ENCODE results near the gene DDX42. TPM values are rescaled to one million over a fixed set of nuclear protein-coding genes. Genes with fewer than 3 reads are reported as not detected.

The DDX42 gene
- polyA plus RNA-seq, 1 donor from 2014 or later, result 115 TPM

GRCh38 chr17:63819585-63820537 lies 45.9 kb downstream of the DDX42 start:
- H3K27me3 ChIP-seq (ENCODE audit: insufficient read depth, low read depth, low read length), result no peaks in the 10 kb centered on the region
- H3K9me3 ChIP-seq (ENCODE audit: low read length), result no peaks in the 10 kb centered on the region
- no peak overlapping the region for H3K9ac ChIP-seq (ENCODE audit: low read length)
- no peaks in the 10 kb centered on the region for H3F3A ChIP-seq (ENCODE audit: insufficient read depth, low read length, poor library complexity, severe bottlenecking)
- H3K27ac ChIP-seq (ENCODE audit: low read length), result no peak overlapping the region
- H4K20me1 ChIP-seq (ENCODE audit: insufficient read depth), result no peaks in the 10 kb centered on the region
- peaks cover 31% of the 10 kb centered on the region for H3K36me3 ChIP-seq (ENCODE audit: insufficient read depth, low read length)
- H3K4me3 ChIP-seq (ENCODE audit: low read length), result no peak overlapping the region
- H3K9me2 ChIP-seq (ENCODE audit: insufficient read depth, low read length), result no peaks in the 10 kb centered on the region
- H3K4me2 ChIP-seq (ENCODE audit: low read length), result no peak overlapping the region
- TF ChIP-seq POLR2AphosphoS5 (IDR thresholded peaks at IDR 0.05) (no peak), EP300 (conservative IDR thresholded peaks at IDR 0.05; ENCODE audit: poor library complexity, severe bottlenecking) (no peak), SMC3 (conservative IDR thresholded peaks at IDR 0.05; ENCODE audit: poor library complexity) (no peak), REST (IDR thresholded peaks at IDR 0.05; ENCODE audit: borderline replicate concordance) (no peak), EZH2 (IDR thresholded peaks at IDR 0.05; ENCODE audit: borderline replicate concordance, insufficient read depth, low read length, poor library complexity, severe bottlenecking) (no peak), MXI1 (conservative IDR thresholded peaks at IDR 0.05; ENCODE audit: poor library complexity, severe bottlenecking) (no peak), CTCF (IDR thresholded peaks at IDR 0.05; ENCODE audit: poor library complexity, severe bottlenecking) (no peak), TAF1 (IDR thresholded peaks at IDR 0.05; ENCODE audit: low read depth) (no peak), RAD21 (conservative IDR thresholded peaks at IDR 0.05) (no peak)
- no peak overlapping the region for H2AFZ ChIP-seq (ENCODE audit: low read depth, low read length)
- H3K79me2 ChIP-seq (replicated peaks; ENCODE audit: insufficient read depth, low read length), result no peaks in the 10 kb centered on the region

- TF ChIP-seq MXI1 (conservative IDR thresholded peaks at IDR 0.05; ENCODE audit: poor library complexity, severe bottlenecking), result no peak
- no peak for TF ChIP-seq TAF1 (IDR thresholded peaks at IDR 0.05; ENCODE audit: low read depth)
- no peak for TF ChIP-seq SMC3 (conservative IDR thresholded peaks at IDR 0.05; ENCODE audit: poor library complexity)
- no peak for TF ChIP-seq EP300 (conservative IDR thresholded peaks at IDR 0.05; ENCODE audit: poor library complexity, severe bottlenecking)
- TF ChIP-seq CTCF (IDR thresholded peaks at IDR 0.05; ENCODE audit: poor library complexity, severe bottlenecking), result no peak
- TF ChIP-seq REST (IDR thresholded peaks at IDR 0.05; ENCODE audit: borderline replicate concordance), result no peak
- no peak for TF ChIP-seq RAD21 (conservative IDR thresholded peaks at IDR 0.05)
- TF ChIP-seq POLR2AphosphoS5 (IDR thresholded peaks at IDR 0.05), result no peak
- no peak for TF ChIP-seq EZH2 (IDR thresholded peaks at IDR 0.05; ENCODE audit: borderline replicate concordance, insufficient read depth, low read length, poor library complexity, severe bottlenecking)
- H3K36me3 ChIP-seq (ENCODE audit: insufficient read depth, low read length), result peaks cover 20% of the 10 kb centered on the region
Measured at GRCh38 chr17:63820963-63821561, 47.1 kb downstream of the DDX42 start.

More at GRCh38 chr17:63820963-63821561, 47.1 kb downstream of the DDX42 start:
- Histone ChIP-seq H3K79me2 (replicated peaks; ENCODE audit: insufficient read depth, low read length) (peaks cover 5% of the 10 kb centered on the region), H3F3A (ENCODE audit: insufficient read depth, low read length, poor library complexity, severe bottlenecking) (no peaks in the 10 kb centered on the region), H3K9me2 (ENCODE audit: insufficient read depth, low read length) (no peaks in the 10 kb centered on the region), H3K27ac (ENCODE audit: low read length) (no peak overlapping the region), H3K9me3 (ENCODE audit: low read length) (no peaks in the 10 kb centered on the region), H3K4me2 (ENCODE audit: low read length) (no peak overlapping the region), H3K4me3 (ENCODE audit: low read length) (no peak overlapping the region), H3K9ac (ENCODE audit: low read length) (no peak overlapping the region), H3K27me3 (ENCODE audit: insufficient read depth, low read depth, low read length) (no peaks in the 10 kb centered on the region), H4K20me1 (ENCODE audit: insufficient read depth) (no peaks in the 10 kb centered on the region), H2AFZ (ENCODE audit: low read depth, low read length) (no peak overlapping the region)
